K562 (cell line): ENCODE measurements around the gene ZNF350. TPM values are rescaled to one million over a fixed set of nuclear protein-coding genes. Genes with fewer than 3 reads are reported as not detected.

ENCODE experiments used
- CBX1 ChIP-seq: sonication (generic); IDR thresholded peaks from 2 replicates; pipeline ENCODE4 v1.6.1; 2016; ENCODE audit warnings: antibody characterized with exemption, low read depth, mild to moderate bottlenecking
- EWSR1 ChIP-seq: fragments of 450-650 bp; IDR thresholded peaks from 2 replicates; pipeline ENCODE4 v1.6.1; 2018; ENCODE audit warnings: borderline replicate concordance, mild to moderate bottlenecking, low read depth, moderate library complexity; ENCODE audit not compliant: partially characterized antibody
- FIP1L1 ChIP-seq: fragments of 200-400 bp; formaldehyde crosslinking; IDR thresholded peaks from 2 replicates; pipeline ENCODE4 v1.6.1; 2018; ENCODE audit warnings: mild to moderate bottlenecking, low read depth, low read length; ENCODE audit not compliant: poor library complexity, severe bottlenecking
- FOXA3 ChIP-seq, 2 experiments: fragments of 450-650 bp in 1 of 2; sonication (generic) in 1 of 2; formaldehyde crosslinking; IDR thresholded peaks in 1 of 2; conservative IDR thresholded peaks in 1 of 2; 2 replicates each; pipeline versions ENCODE4 v1.4.0 to v1.8.0; 2020 to 2022; ENCODE audit warnings: mild to moderate bottlenecking in 2 of 2, missing genetic modification reagents in 1 of 2
- HDAC6 ChIP-seq: IDR thresholded peaks from 2 replicates; pipeline ENCODE4 v1.6.1; 2012; ENCODE audit warnings: low read depth, mild to moderate bottlenecking, control low read depth, inconsistent platforms, low read length, moderate library complexity
- HINFP ChIP-seq: fragments of 450-650 bp; conservative IDR thresholded peaks from 2 replicates; pipeline ENCODE4 v1.6.1; 2016; ENCODE audit warnings: missing genetic modification characterization, low read depth, mild to moderate bottlenecking, control low read depth, missing compliant biosample characterization
- PATZ1 ChIP-seq: fragments of 250-450 bp; sonication (Bioruptor Pico); IDR thresholded peaks from 2 replicates; pipeline ENCODE4 v1.5.0; 2020; ENCODE audit warnings: mild to moderate bottlenecking, borderline replicate concordance
- POU5F1 ChIP-seq: fragments of 150-350 bp; IDR thresholded peaks from 2 replicates; pipeline ENCODE4 v1.6.1; 2014; ENCODE audit warnings: borderline replicate concordance, low read length, low read depth, mild to moderate bottlenecking; ENCODE audit not compliant: partially characterized antibody
- ZNF175 ChIP-seq: fragments of 200-800 bp; sonication (Bioruptor generic); IDR thresholded peaks from 2 replicates; pipeline ENCODE4 v1.6.1; 2016; ENCODE audit warnings: low read depth, mild to moderate bottlenecking, missing genetic modification characterization, missing compliant biosample characterization
- ZNF232 ChIP-seq: sonication (generic); formaldehyde crosslinking; IDR thresholded peaks from 2 replicates; pipeline ENCODE4 v1.8.0; 2022; ENCODE audit warnings: mild to moderate bottlenecking, missing genetic modification reagents
- polyA plus RNA-seq, 8 experiments: library from polyadenylated mRNA; depleted of rRNA in 4 of 8; stranded (reverse) in 5 of 8; unstranded in 3 of 8; fragments of >200 nt; fragmentation: Nextera tagmentation in 2 of 8; fragmentation: Illumina TruSeq in 1 of 8; extraction: Ambion mirVana in 2 of 8; extraction: Trizol in 1 of 8; gene quantifications; 2 replicates each; pipeline versions ENCODE4 v1.2.1 to v1.2.3, GENCODE V29; 2011 to 2014; ENCODE audit warnings: inconsistent platforms in 1 of 8, missing spikeins in 1 of 8
- total RNA-seq, 7 experiments: library from RNA; depleted of rRNA in 6 of 7; stranded (reverse); fragments of >200 nt in 6 of 7; fragmentation: Illumina TruSeq in 2 of 7; extraction: Trizol in 2 of 7; gene quantifications; 2 replicates each; pipeline versions ENCODE4 v1.2.1 to v1.2.3, GENCODE V29; 2011 to 2021; ENCODE audit warnings: low replicate concordance in 1 of 7

ZNF350 gene
- total and polyA plus RNA-seq, 9 of the 15 experiments (the other 6 are each of a cell fraction or from before 2014, with no cell fraction given) = 1.7 to 4.8 (median 2.9) TPM

- TF ChIP-seq ZNF232 (no peak), CBX1 (peak; percentile 77), FOXA3 (CRISPR knock-in tag; conservative IDR thresholded peaks at IDR 0.05 in 1 of 2, IDR thresholded peaks at IDR 0.05 in 1 of 2) (no peak), HINFP (tag) (no peak), ZNF175 (CRISPR knock-in tag) (no peak), EWSR1 (no peak), HDAC6 (no peak), POU5F1 (peak; percentile 95), PATZ1 (CRISPR knock-in tag) (no peak), FIP1L1 (no peak)
Observed at GRCh38 chr19:51926784-51927741, 59.6 kb downstream of the ZNF350 start, which contains the start of gene ZNF613 (continued).
